Pancreas (tissue), 10 donors: ENCODE data around the gene CCDC8. TPM values are rescaled to one million over a fixed set of nuclear protein-coding genes. Genes with fewer than 3 reads are reported as not detected.

Experiments used
- ATAC-seq, 4 donors: fragments of 200-7000 bp; cut with Tn5 transposase; one replicate each; pipeline versions ENCODE4 v1.8.0 to v1.9.1; 2020; ENCODE audit warnings: mild to moderate bottlenecking in 4 of 4, moderate library complexity in 4 of 4
- DNase-seq, 6 donors: peaks; one replicate each; pipeline ENCODE4 v3.0.0-alpha.2; 2020
- FAIRE-seq: peaks from 2 replicates; lab custom pipeline; 2012; peaks lifted over from hg19 to GRCh38; lab: Jason Lieb, UNC
- H3K27ac ChIP-seq, 4 donors: fragments of 200-600 bp; sonication (generic); 1 replicate in 3 of 4; 2 replicates in 1 of 4; pipeline versions ENCODE4 v1.5.0 to v1.8.0; 2020
- H3K27me3 ChIP-seq, 4 donors: fragments of 200-600 bp; one replicate each; pipeline ENCODE4 v1.8.0; 2021
- H3K36me3 ChIP-seq, 3 donors: fragments of 200-600 bp; sonication (generic) in 1 of 3; one replicate each; pipeline versions ENCODE4 v1.5.0 to v1.8.0; 2020 to 2021
- H3K4me1 ChIP-seq, 3 donors: fragments of 200-600 bp; one replicate each; pipeline ENCODE4 v1.8.0; 2021
- H3K4me3 ChIP-seq, 4 donors: fragments of 200-600 bp; sonication (generic) in 2 of 4; one replicate each; pipeline versions ENCODE4 v1.5.0 to v1.8.0; 2020 to 2021
- H3K9me3 ChIP-seq, 4 donors: fragments of 200-600 bp; one replicate each; pipeline ENCODE4 v1.8.0; 2021
- CTCF ChIP-seq, 4 donors: fragments of 200-600 bp; sonication (generic) in 3 of 4; IDR thresholded peaks; one replicate each; pipeline versions ENCODE4 v1.5.0 to v1.8.0; 2021; ENCODE audit warnings: antibody characterized with exemption in 4 of 4
- WGBS, 2 donors: extraction: QIAGEN DNeasy Blood & Tissue Kit; methylation state at CpG; one replicate each; pipeline ENCODE4 v1.1.7; 2013; 5-methylcytosine and 5-hydroxymethylcytosine counted together
- intact Hi-C, 3 donors: fragments of 100-400 bp; cut with DNase I; formaldehyde crosslinking; loops; one replicate each; pipeline versions ENCODE4 v1.11.1 to v1.14.2; 2022
- polyA plus RNA-seq, 2 donors: library from polyadenylated mRNA; stranded (reverse); fragments of 200-250 nt; gene quantifications; one replicate each; pipeline ENCODE4 v1.2.3, GENCODE V29; 2013
- total RNA-seq, 6 donors: library from RNA; stranded (reverse); fragmentation: NEBNext Ultra II Directional in 4 of 6; extraction: Animal tissue kit (Norgen Biotek cat#: 25700) in 4 of 6; gene quantifications; one replicate each; pipeline versions ENCODE4 v1.2.1 to v1.2.4, GENCODE V29; 2021 to 2023
- donor health status: healthy with polysubstance abuse.
- donor health status: DM: no; HTN: no; CAD: no; lungs with moderate emphysema.
- donor health status: DM: no; HTN: no; CAD: no.
- donor health status: control.
- donor health status: control.
- donor health status: Bipolar disorder and iron deficiency.
- donor health status: DM: yes; HTN: yes; CAD: no.
- donor health status: DM: no; HTN: no; CAD: no.
- donor health status: DM: no; HTN: no; CAD: no.
- donor health status: DM: yes; HTN: yes; CAD: no.

CCDC8 gene
- total and polyA plus RNA-seq, 8 donors: 8.2 to 22.0 (median 12.0) TPM

GRCh38 chr19:46409191-46409590 lies 4.2 kb downstream of the CCDC8 start:
- no peak for ATAC-seq
- no peak overlapping the region for H3K4me3 ChIP-seq
- no peak for FAIRE-seq
- TF ChIP-seq CTCF (IDR thresholded peaks at IDR 0.05): no peak
- H3K27ac ChIP-seq: no peak overlapping the region
- no peaks in the 10 kb centered on the region for H3K9me3 ChIP-seq
- H3K4me1 ChIP-seq: peaks cover 0 to 19% (median 14%) of the 10 kb centered on the region in 3 donors
- H3K27me3 ChIP-seq: no peaks in the 10 kb centered on the region
- DNase-seq: peak in 2 of 6 donors; percentile 2 to 8
- WGBS, 2 donors: 82 to 92% methylated on average over 3 of the region's 3 CpGs
- no peaks in the 10 kb centered on the region for H3K36me3 ChIP-seq
- intact Hi-C loops: no loop called here

GRCh38 chr19:46408664-46409039 lies 4.7 kb downstream of the CCDC8 start:
- no peaks in the 10 kb centered on the region for H3K36me3 ChIP-seq
- intact Hi-C loops: no loop called here
- no peaks in the 10 kb centered on the region for H3K27me3 ChIP-seq
- H3K9me3 ChIP-seq: no peaks in the 10 kb centered on the region
- H3K4me3 ChIP-seq: no peak overlapping the region
- FAIRE-seq (no peak), DNase-seq (peak in 3 of 6 donors; percentile 37 to 77 (median 46)), ATAC-seq (no peak)
- H3K27ac ChIP-seq: peak overlapping the region; percentile 17 to 63 (median 24)
- 12 to 23% methylated on average over 11 of the region's 11 CpGs for WGBS, 2 donors
- no peak for TF ChIP-seq CTCF (IDR thresholded peaks at IDR 0.05)
- H3K4me1 ChIP-seq: peaks cover 0 to 19% (median 14%) of the 10 kb centered on the region in 3 donors

GRCh38 chr19:46407856-46408663 lies 5.3 kb downstream of the CCDC8 start:
- DNase-seq: peak in 1 of 6 donors; percentile 17
- WGBS, 2 donors: 38 to 45% methylated on average over 22 to 23 of the region's 23 CpGs
- Histone ChIP-seq H3K27ac (peak overlapping the region; percentile 17 to 63 (median 24)), H3K9me3 (no peaks in the 10 kb centered on the region), H3K4me3 (no peak overlapping the region), H3K4me1 (peaks cover 0 to 19% (median 14%) of the 10 kb centered on the region in 3 donors), H3K36me3 (no peaks in the 10 kb centered on the region), H3K27me3 (no peaks in the 10 kb centered on the region)
- FAIRE-seq: no peak
- intact Hi-C loops: no loop called here
- no peak for ATAC-seq
- TF ChIP-seq CTCF (IDR thresholded peaks at IDR 0.05): no peak

GRCh38 chr19:46406976-46407375 lies 6.4 kb downstream of the CCDC8 start:
- intact Hi-C loops: no loop called here
- H3K4me1 ChIP-seq: peaks cover 0 to 19% (median 14%) of the 10 kb centered on the region in 3 donors
- H3K9me3 ChIP-seq: no peaks in the 10 kb centered on the region
- H3K36me3 ChIP-seq: no peaks in the 10 kb centered on the region
- H3K4me3 ChIP-seq: no peak overlapping the region
- DNase-seq: peak in 2 of 6 donors; percentile 6 to 10
- no peak for TF ChIP-seq CTCF (IDR thresholded peaks at IDR 0.05)
- WGBS, 2 donors: 7 to 12% methylated on average over 6 of the region's 6 CpGs
- H3K27me3 ChIP-seq: no peaks in the 10 kb centered on the region
- no peak for ATAC-seq
- FAIRE-seq: no peak
- no peak overlapping the region for H3K27ac ChIP-seq
